GM18499 (cell line): ENCODE data around the gene TRIO.

ENCODE experiments used
- ATAC-seq: cut with Tn5 transposase; IDR thresholded peaks from one replicate; pipeline ENCODE4 v1.9.1; 2021; ENCODE audit warnings: moderate number of reproducible peaks; ENCODE audit not compliant: insufficient read depth, unreplicated experiment

The TRIO gene

GRCh38 chr5:14181299-14181968 lies 38.3 kb downstream of the TRIO start:
- ATAC-seq = no peak

- no peak for ATAC-seq
Observed at GRCh38 chr5:14182761-14183160, 39.6 kb downstream of the TRIO start.

GRCh38 chr5:14183187-14183939 lies 40.2 kb downstream of the TRIO start:
- ATAC-seq = no peak

GRCh38 chr5:14184082-14184481 lies 40.9 kb downstream of the TRIO start:
- no peak for ATAC-seq

GRCh38 chr5:14184725-14185124 lies 41.6 kb downstream of the TRIO start:
- ATAC-seq = no peak

GRCh38 chr5:14185326-14186058 lies 42.4 kb downstream of the TRIO start:
- ATAC-seq = no peak

GRCh38 chr5:14186059-14186830 lies 43.1 kb downstream of the TRIO start:
- ATAC-seq = no peak

GRCh38 chr5:14187157-14187556 lies 44.0 kb downstream of the TRIO start:
- no peak for ATAC-seq

- ATAC-seq = no peak
Observed at GRCh38 chr5:14187660-14188059, 44.5 kb downstream of the TRIO start.

GRCh38 chr5:14188778-14189177 lies 45.6 kb downstream of the TRIO start:
- ATAC-seq = no peak

GRCh38 chr5:14189680-14190079 lies 46.5 kb downstream of the TRIO start:
- no peak for ATAC-seq

- ATAC-seq = no peak
Observed at GRCh38 chr5:14190194-14191164, 47.3 kb downstream of the TRIO start.

- no peak for ATAC-seq
Observed at GRCh38 chr5:14191325-14191724, 48.2 kb downstream of the TRIO start.

GRCh38 chr5:14193496-14193895 lies 50.4 kb downstream of the TRIO start:
- no peak for ATAC-seq

- ATAC-seq = no peak
Observed at GRCh38 chr5:14195588-14195987, 52.4 kb downstream of the TRIO start.

GRCh38 chr5:14197056-14197455 lies 53.9 kb downstream of the TRIO start:
- no peak for ATAC-seq

- no peak for ATAC-seq
Observed at GRCh38 chr5:14199902-14200301, 56.8 kb downstream of the TRIO start.

GRCh38 chr5:14200312-14200990 lies 57.3 kb downstream of the TRIO start:
- ATAC-seq = no peak
